Activated CD4-positive, alpha-beta T cell treated with anti-CD3 and anti-CD28 coated beads for 24 hours (primary cell): ENCODE data around the gene KHDC4.

Experiments used
- DNase-seq, 2 donors: peaks; one replicate each; pipeline ENCODE4 v3.0.0-alpha.2; 2020; ENCODE audit warnings: low read depth in 2 of 2

The KHDC4 gene

GRCh38 chr1:155934097-155934935 lies at the start of gene KHDC4:
Gene KHDC4 (minus strand): TSS chr1:155934413. CDS start chr1:155934373, 40 bp downstream.
- peak; percentile 83 to 86 for DNase-seq

- DNase-seq, result no peak
These were observed 49.2 kb upstream of the KHDC4 start for GRCh38 chr1:155983191-155984024.

GRCh38 chr1:155982106-155982505 lies 47.9 kb upstream of the KHDC4 start:
- no peak for DNase-seq

GRCh38 chr1:155981266-155982088 lies 47.3 kb upstream of the KHDC4 start:
- DNase-seq, result no peak

- DNase-seq, result no peak
These were observed 45.6 kb upstream of the KHDC4 start for GRCh38 chr1:155979597-155980343.

- DNase-seq, result no peak
These were observed 44.8 kb upstream of the KHDC4 start for GRCh38 chr1:155978973-155979429.

GRCh38 chr1:155978325-155978972 lies 44.2 kb upstream of the KHDC4 start, which contains the start of gene ARHGEF2:
Gene ARHGEF2 (minus strand): TSS chr1:155978547. CDS start chr1:155978427, 120 bp downstream.
- peak; percentile 65 to 75 for DNase-seq

GRCh38 chr1:155977690-155978324 lies 43.6 kb upstream of the KHDC4 start:
- DNase-seq, result peak; percentile 58 to 65

GRCh38 chr1:155976913-155977689 lies 42.9 kb upstream of the KHDC4 start:
- no peak for DNase-seq

GRCh38 chr1:155976062-155976912 lies 42.1 kb upstream of the KHDC4 start:
- peak; percentile 48 to 50 for DNase-seq

- no peak for DNase-seq
These were observed 41.3 kb upstream of the KHDC4 start for GRCh38 chr1:155975375-155976061.

- DNase-seq, result no peak
These were observed 40.2 kb upstream of the KHDC4 start for GRCh38 chr1:155974208-155975115.

GRCh38 chr1:155973723-155974122 lies 39.5 kb upstream of the KHDC4 start:
- no peak for DNase-seq

- DNase-seq, result no peak
These were observed 37.9 kb upstream of the KHDC4 start for GRCh38 chr1:155971910-155972809.

GRCh38 chr1:155970531-155971167 lies 36.4 kb upstream of the KHDC4 start:
- DNase-seq, result no peak
